HG03432 (cell line): Measurements from ENCODE around the gene ZDHHC8.

ENCODE experiments used
- ATAC-seq: cut with Tn5 transposase; IDR thresholded peaks from one replicate; pipeline ENCODE4 v1.9.1; 2021; ENCODE audit warnings: mild to moderate bottlenecking, moderate library complexity; ENCODE audit not compliant: unreplicated experiment

The ZDHHC8 gene

DNA sequence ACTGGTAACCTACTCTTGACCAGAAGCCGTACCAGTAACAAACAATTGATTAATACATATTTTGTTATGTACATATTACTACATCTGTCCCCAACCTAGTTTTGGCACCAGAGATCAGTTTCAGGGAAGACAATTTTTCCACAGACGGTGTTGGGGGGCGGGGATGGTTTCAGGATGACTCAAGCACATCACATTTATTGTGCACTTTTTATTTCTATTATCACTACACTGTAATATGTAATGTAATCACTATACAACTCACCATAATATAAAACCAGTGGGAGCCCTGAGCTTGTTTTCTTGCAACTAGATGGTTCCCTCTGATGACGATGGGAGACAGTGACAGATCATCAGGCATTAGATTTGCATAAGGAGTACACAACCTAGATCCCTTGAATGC lies 36.1 kb upstream of the ZDHHC8 start:
- no peak for ATAC-seq

DNA sequence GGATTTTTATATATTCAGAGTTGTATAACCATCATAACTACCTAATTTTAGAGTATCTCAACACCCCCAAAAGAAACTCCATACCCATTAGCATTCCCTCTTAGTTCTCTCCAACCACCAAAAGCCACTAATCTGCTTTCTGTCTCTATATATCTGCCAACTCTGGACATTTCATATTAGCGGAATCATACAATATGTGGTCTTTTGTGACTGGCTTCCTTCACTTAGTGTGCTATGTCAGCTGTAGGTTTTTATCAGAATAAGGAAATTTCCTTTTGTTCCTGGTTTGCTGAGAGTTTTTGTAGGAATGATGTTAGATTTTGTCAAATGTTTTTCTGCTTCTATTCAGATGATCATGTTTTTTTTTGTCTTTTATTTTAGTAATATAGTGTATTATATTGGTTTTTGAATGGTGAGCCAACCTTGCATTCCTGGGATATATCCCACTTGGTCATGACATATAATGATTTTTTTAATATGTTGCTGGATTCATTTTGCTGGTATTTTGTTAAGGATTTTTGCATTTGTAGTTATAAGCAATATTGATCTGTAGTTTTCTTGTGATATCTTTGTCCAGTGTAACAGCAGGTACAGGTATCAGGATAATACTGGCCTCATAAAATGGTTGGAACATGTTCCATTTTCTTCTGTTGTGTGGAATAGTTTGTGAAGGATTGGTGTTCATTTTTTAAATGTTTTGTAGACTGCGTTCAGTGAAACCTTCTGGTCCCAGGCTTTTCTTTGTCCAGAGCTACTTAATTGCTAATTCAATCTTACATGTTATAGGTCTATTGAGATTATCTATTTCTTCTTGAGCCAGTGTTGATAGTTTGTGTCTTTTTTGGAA lies 34.8 kb upstream of the ZDHHC8 start:
- no peak for ATAC-seq

DNA sequence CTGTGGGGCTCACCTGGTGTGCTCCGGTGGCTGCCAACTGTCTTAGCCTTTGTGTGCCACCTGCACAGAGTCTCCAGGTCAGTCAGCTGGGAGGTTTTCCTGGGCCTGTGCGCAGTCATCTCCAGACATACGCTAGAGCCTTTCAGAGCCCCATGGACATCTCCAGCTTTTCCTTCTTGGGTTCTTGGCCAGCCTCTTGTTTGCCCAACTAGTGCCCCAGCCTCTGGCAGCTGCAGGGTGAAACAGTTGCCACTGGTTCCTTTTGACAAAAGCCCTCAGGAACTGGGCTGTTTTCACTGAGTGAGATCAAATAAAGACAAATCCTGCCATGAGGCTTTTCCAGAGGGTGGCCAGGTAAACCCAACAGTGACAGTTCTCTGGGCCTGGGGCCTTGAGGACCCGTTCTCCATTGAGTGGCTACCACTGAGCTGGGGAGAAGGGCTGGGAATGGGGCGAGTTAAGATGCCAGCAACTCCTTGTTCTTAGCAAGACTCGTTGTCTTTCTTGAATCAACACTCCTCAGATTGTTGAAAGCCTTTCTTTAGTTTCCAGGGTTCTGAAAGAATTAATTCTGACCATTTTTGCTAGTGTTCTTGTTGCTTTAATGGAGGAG lies 32.4 kb upstream of the ZDHHC8 start:
- no peak for ATAC-seq

DNA sequence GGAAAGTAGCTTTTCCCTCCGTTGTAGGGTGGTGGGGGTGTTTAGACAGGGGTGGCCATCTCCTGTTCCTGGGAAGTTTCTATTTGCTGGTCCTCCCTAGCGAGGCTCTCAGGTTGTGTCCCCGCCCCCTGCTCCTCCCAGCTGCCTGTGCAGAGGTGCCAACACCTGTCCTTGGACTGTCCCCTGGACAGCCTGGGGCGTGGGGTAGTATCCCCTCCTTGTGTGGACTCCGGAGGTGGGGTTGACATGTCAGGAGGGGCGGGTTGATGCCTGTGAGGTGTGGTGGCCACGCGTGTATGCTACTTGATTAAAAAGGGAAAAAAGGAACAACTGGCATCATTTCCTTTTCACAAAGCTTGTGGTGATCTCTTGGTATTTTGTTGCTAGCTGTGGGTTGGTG lies 30.0 kb upstream of the ZDHHC8 start:
- no peak for ATAC-seq

DNA sequence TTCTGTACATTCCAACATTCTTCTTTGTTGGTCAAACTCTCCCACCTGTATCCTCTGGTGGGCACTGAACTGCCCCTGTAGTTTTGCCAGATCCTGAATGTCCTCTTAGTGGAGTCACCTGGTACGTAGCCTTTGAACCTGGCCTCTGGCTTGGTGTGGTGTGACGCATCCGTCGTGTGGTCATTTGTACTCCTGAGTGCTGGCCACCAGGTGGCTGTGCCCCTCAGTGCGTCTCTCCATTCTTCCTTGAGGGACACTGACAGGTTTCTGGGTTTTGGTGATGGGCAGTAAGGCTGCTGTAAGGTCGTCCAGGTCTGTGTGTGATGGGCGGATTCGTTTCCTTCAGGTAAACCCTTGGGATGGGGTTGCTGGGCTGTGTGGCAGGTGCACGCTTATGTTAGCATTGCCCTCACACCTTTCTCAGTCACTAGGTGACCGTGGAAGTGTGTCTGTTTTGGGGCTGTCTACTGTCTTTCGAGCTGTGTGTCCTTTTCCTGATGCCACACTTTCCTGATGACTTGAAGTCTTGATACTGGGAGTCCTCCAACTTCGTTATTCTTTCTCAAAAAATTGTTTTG lies 29.3 kb upstream of the ZDHHC8 start:
- no peak for ATAC-seq

DNA sequence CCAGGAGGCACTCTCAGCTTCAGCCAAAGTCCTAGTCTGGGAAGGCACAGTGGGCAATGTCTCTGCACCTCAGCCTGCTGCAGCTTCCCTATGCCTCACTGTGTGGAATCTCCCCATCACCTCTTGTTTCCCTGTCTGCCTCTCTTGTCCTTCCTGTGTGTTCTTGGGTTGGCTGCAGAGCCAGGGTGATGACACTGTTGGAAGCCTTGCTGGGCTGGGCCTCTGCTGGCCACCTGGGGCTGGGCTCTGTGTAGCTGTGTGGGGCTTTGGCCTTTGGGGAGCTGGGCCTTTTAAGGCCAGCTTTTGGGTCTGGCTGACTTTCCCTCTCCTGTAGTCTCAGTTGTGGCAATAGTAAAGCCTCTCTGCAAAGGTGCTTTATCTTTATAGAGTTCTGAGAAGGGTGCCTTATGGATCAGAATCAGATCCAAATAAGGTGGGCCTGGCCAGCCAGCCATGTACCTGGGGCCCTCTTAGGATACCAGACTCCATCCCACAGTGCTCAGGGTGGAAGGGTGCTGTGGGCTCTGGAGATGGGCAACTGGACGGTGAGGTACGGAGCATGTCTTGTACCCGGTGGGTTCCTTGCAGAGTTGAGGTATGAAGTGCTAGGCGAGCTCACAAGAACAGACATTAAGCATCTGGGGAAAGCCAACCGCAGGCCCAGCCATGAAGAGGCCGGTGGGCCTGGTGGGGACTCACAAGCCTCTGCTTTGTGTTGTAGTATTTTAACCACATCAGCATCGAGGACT lies 26.0 kb upstream of the ZDHHC8 start:
- no peak for ATAC-seq

DNA sequence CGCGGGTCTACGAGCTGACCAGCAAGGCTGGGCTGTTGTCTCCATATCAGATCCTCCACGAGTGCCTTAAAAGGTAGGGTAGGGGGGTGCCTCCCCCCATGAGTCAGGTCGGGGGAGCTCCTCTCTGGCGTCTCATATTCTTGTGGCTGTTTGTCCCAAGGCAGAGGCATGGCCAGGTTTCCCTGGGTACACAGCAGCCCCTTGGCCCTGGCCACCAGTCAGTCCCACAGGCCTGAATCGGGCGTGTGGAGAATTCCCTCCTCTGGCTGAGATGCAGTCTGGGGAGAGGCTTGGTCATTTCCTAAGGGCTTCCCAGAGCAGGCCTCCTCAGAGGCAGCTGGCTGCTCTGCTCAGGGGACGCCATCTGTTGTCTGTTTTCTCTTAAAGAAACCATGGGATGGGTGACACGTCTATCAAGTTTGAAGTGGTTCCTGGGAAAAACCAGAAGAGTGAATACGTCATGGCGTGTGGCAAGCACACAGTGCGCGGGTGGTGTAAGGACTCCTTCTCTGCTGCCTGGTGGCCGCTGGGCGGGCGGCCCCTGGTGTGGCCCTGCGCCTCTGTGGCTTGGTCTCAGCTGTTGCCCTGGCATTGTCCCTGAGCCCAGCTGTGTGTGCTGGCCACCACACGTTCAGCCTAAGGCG lies 25.3 kb upstream of the ZDHHC8 start:
- no peak for ATAC-seq

DNA sequence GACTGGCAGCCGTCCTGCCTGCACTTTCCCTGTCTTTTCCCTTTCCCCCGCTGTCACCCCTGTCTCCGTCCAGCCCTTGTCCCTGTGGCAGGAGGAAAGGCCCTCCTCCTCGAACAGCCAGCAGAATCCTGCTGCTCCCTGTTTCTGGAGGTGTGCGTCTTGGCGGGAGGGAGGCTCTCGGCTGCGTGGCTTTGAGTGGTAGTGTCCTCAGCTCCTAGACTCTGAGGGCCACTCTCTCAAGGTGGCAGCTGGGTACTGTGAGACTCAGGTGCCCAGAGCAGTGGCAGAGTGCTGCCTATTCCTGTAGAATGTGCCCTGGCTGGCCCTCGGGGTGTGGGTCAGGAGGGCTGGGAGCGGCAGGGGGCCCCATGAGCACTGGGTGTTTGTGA lies 24.8 kb upstream of the ZDHHC8 start:
- no peak for ATAC-seq

DNA sequence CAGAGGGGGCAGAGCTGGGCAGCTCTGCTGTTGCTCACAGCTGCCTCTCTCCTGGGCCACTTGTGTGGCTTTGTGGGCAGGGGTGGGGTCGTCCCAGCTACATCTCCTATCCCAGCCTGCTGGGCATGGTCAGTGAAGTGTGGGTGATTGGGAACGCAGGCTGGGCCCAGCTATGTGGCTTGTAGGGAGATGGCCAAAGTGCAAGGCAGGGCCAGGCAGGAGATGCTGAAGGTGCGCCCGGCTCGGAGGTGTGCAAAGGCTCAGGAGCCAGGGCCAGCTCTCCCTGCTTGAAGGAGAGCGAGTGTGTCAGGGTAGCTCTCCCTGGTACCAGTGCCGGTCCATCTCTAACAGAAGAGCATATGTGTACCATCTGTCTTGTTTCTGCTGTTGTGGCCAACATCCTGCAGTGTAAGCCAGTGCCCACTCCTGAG lies 24.1 kb upstream of the ZDHHC8 start:
- no peak for ATAC-seq

DNA sequence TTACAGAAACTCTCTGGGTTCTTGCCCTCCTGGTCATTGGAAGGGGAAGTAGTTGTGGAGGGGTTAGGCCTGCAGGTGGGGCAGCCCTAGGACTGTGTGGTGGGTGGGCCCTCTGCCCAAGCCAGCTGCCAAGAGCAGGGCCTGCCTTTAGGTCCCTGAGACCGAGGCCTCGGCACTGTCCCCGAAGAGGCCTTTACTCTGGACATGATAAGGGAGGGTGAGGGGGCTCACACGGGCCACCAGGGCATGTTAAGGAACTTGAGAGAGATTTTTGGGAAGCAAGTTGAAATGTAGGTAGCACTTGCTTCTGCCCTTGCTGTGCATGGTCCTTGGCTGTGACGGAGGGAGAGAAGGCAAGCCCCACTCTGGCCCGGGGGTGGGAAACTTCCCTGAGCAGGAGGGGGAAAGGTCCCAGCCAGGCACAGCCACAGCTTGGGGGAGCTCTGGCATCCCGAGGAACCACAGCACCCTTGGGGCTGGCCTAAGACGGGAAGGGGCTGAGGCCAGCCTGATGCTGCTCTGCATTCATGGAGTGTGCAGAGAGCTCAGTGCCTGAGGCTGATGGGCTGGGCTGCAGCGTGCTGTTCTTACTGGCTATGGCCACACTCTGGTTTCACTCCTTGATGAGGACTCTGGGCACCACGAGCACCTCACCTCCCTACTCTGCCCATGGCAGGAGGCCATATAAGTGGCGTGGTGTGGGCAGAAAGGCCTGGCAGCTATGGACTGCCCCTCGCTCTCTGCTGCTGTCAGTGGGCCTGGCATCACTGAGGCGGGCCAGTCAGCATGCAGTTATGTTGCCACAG lies 23.4 kb upstream of the ZDHHC8 start:
- ATAC-seq, result no peak

DNA sequence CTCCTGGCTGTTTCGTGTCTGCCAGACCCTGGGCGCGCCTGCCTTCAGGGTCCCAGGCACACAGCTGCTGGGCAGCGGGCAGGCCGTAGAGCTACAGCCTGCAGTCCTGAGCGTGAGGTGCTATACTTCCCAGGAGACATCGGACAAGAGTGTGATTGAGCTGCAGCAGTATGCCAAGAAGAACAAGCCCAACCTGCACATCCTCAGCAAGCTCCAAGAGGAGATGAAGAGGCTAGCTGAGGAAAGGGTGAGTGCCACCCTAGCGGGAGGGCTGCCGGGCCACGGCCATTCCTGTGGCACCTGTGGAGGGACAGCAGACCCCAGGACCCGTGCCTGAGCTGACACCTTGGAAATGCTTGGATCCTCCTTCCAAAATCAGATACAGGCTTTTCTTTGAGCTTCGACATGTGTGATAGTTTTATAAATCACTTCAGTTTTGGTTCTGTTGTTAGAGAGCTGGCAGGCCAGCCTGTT lies 22.8 kb upstream of the ZDHHC8 start:
- no peak for ATAC-seq

DNA sequence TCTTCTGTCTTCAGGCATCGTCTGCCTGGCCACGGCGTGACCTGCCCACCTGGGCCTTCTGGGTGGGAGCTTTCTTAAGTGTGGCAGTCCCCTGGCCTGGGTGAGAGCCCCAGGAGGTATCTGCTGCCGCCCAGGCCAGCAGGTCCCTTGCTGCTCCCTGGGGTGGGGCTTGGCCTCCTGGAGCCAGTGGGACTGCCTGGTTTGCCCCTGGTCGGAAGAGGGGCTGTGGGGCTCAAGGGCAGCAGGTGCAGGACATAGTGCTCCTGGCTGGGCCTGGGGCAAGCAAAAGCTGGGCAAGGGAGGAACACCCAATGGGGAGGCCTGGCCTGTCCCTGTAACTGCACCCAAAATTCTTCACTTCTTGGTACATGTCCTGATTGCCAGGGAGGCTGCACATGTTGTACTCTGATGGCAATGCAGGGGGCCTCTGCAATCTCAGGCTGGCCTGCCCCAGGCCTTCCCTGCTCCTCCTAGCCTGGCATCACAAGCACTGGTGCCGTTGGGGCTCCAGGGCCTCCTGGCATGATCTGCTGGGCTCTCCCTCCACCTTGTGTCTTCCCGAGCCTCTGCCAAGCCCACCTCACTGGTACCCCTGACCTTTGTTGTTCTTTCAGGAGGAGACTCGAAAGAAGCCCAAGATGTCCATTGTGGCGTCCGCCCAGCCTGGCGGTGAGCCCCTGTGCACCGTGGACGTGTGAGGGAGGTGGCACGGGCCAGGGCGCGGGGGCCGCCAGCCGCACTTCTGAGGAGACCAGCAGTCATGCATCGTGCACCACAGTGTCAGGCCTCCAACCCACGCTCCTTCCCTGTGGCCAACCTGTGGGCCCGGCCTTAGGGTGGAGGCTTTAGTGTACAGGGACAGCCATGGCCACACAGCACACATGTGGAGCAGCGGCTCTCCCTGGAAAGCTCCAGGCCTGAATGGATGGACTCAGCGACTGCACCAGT lies 21.9 kb upstream of the ZDHHC8 start:
- ATAC-seq, result no peak

DNA sequence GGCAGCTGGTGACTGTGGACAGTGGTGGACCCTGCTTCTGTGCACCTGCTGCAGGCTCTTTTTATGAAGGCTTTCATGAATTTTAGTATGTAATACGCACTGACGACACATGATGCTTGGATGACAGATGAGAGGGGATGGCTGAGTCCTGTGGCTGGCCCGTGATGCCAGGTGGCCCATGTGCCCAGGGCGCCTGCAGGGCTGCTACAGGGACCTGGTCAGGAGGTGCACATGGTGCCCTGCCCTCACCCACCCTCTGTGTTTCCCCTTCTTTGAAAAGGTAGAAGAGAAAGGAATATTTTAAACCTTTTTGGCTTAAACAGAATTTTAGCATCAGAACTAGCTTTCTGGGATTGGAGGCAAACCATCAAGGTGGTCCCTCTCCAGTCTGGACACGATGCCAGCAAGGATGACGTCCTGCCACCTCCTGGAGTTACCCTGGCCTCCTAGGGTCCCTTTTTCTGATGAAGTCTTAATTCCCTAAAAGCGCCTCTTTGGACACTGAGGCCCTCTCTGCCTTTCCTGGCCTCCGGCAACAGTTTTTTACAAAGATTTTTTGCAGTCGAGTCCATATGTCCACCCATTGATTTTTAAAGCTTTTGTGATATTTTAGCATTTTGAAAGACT lies 21.1 kb upstream of the ZDHHC8 start:
- no peak for ATAC-seq

DNA sequence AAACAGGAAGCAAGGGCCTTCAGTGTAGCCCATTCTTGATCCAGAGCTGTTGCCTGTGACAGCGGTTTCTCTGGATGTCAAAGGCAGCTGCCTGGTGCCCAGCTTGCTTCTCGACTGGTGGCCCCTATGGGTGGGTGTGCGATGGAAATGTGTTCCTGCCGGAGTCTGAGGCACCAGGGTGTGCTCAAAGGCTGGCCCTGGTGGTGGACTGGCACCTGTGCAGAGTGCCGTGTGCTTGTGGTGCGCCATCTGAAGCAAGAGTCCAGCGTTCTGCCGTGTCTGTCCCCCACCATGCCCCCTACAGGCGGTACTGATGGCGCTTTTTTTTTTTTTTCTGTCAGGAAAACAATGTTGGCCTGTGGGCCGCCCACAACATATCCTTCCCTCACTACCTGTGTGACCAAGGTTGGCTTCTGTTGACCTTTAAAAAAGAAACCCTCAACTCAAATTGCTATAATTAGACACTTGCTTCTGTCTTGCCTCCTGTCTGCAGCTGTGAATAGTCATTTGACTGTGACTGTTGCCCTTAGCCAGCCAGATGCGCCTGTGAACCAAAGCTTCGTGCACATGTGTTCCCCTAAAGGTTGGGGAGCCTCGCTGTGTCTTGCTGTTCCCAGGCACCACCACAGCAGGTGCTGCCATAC lies 20.4 kb upstream of the ZDHHC8 start:
- ATAC-seq, result no peak

DNA sequence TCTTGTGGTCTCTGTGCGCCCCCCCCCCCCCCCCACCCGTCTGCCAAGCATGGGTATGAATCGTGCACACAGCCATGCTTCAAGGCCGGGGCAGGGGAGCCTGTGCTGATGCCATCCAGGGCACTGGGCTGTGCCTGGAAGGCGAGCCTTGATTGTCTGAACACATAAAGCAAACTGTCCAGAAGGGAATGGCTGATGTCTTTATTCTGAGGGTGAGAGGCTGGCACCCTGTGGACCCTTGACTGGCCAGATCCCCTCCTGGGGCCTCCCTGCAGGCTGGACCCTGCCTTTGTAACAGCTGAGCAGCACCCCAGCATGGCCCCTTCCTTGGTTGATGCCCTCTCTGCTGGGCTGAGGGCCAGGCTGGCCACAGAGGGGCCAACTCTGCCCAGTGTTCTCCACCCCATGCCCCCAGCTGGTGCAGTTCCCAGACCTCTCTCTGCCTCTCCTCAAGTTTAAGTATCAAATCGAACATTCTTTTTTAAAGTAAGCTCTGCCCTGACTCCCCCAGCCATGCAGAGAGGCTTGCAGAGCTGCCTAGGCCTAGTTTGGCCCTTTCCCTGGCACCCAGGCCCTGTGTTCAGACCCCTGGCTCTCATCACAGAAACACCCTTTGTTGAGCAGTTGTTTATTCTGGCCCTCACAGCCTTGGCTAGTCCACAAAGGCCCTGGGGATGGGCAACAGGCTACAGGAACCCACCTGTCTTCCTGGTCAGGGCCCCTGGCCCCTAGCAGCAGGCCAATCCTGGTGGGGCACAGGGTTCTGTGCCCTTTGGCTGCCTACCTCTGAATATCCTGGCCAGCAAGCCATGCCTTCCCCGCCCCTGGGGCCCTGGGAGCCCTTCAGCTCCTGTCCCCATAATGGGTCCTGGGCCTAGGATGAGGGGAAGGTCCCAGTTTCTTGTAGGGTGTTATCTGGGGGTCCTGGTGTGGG lies 19.6 kb upstream of the ZDHHC8 start:
- ATAC-seq, result no peak

DNA sequence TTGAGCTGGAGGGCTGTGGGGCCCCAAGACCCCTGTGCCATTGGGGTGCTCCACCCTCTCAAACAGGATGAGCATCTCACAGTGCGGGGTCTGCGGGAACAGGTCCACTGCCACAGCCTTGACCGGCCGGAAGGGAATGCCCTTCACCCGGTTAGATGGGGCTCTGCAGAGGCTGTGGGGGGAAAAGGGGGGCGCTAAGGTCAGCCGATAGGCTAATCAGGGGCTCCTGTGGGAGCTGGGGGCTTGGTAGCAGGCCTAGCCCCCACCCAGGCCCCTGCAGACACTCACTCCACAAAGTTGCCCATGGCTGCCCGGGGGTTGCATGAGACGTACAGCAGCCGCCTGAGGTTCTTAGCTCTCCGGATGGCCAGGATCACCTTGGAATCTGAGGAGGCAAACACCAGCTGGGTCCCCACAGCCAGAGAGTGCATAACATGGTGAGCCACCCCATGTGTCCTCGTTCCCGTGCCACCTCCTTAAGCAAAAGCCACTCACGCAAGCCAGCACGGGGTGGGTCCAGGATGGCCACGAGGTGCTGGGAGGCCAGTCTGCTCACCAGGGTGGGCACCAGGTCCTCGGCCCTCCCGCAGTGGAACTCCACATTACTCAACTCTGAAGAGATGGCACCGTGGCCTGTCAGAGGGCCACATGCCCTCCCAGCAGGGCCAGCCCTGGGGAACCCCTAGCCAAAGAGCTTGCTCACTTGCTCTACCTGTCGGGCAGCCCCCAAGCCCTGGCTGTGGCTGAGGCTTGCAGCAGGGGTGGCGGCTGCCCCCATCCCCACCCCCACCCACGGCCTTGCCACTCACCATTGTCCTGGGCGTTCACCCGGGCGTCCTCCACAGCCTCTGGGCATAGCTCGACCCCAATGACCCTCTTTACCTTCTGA lies 18.7 kb upstream of the ZDHHC8 start:
- no peak for ATAC-seq
